ENCODE results near the gene AMPH.
"Not testable (repeated sequence)": the region's sequence is repeated elsewhere in the genome, so short reads cannot be mapped to it uniquely, and the experiment has no call there.

AMPH gene

DNA sequence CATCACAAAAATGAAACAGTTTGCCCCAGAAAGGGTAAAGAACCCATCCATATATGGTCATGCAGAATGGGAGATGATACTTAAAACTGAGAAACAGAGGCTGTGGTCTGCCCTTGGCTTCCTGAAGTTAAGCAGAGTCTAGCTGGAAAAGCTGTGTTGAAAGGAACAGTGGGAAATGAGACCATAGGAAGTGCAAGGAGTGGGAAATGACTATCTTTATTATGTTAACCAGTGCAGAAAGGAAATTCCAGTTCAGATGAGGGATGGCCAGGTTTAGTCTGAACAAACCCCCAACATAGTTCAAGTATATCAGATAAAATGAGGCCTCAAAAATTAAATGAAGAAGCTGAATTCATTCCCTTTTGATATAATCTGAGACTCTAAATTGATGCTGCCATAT lies 245.5 kb downstream of the AMPH start:
- DNase-seq = no peak

GRCh38 chr7:38383281-38383680 lies 247.9 kb downstream of the AMPH start:
- no peak for DNase-seq

- DNase-seq = no peak
Measured at GRCh38 chr7:38382684-38383083, 248.5 kb downstream of the AMPH start.

DNA sequence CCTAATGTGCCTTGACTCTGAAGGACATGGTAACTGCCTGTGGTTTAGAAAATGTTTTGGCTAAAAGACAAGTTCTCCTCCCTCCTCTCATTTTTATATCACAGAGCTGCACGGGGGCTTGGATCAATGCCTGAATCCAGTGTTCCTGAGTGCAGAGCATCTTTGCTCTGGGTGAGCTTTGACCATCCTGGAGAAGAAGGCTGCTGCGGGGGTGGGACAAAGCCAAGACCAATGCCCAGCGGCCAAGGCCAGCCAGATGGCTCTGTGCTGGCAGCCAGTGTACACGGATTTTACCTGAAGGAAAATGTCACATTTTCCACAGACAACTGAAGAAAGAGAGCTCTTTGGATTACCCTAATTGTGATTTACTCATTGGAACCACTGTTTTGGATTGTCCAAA lies 255.7 kb downstream of the AMPH start:
- no peak for DNase-seq

GRCh38 chr7:38374507-38374906 lies 256.7 kb downstream of the AMPH start:
- peak; percentile 59 for DNase-seq

- DNase-seq = no peak
Measured at GRCh38 chr7:38373155-38373554, 258.0 kb downstream of the AMPH start.

GRCh38 chr7:38372290-38372689 lies 258.9 kb downstream of the AMPH start:
- DNase-seq = no peak

DNA sequence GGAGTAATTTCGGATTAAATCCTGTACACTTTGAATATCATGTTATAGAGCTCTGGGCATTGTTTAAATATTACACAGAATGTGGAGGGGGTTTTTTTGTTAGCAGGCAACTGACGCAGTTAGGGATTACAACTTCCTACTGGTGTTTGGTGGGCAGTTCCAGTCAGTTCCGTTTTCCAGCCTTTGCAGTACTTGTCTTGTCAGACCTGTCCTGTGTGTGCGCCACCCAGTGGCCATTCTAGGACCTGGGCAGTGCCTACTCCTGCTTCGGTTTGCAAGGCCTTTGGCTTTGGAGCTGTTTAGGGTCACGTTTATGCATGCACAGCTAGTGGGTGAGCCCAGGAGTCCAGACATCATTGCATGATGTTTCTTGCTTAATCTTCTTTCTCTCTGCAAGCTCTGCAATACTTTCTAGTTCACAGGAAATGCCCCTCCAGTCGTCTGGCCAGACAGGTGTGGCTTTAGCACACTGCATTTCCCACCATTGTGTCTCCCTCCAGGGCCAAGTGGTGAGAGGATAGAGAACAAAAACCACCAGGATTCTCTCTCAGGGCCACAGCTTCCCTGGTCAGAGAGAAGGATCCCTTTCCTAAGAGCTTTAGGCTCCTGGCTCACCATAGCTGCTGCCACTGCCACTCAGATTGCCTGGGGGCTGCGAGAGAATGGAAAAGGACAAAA lies 261.2 kb downstream of the AMPH start:
- peak; percentile 77 for DNase-seq

- peak; percentile 73 for DNase-seq
Measured at GRCh38 chr7:38368191-38368605, 263.0 kb downstream of the AMPH start.

DNA sequence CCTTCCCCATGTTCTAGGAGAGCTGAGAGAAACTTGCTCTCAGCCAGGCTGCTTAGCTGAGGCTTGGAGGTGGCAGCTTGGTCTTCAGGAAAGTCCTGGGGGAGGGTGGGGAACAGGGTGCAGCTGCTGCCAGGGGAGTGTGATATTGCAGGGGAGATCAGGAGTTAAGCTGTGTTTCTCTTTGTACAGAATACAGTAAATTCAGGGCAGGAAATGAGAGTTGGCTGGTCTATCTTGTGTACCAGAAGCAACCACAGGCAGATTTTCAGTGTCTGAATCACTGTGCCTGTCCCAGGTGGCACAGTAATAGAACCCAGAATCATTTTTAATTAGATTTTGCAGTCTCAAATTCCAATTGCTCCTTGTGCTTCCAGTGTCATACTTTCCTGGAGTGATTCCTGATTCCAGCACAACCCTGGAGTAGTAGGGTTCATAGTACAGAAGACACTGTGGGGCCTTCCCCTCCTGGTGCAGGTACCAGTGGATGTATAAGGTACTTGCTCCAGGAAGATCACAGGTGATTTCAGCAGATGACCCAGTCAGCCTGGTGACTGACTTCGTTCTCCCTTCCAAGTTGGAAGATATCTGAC lies 263.8 kb downstream of the AMPH start:
- DNase-seq = no peak

- peak; percentile 71 for DNase-seq
Measured at GRCh38 chr7:38363379-38363778, 267.8 kb downstream of the AMPH start.

- not testable (repeated sequence) for DNase-seq
Measured at GRCh38 chr7:38362611-38363237, 268.4 kb downstream of the AMPH start.

- DNase-seq = no peak
Measured at GRCh38 chr7:38360776-38361175, 270.4 kb downstream of the AMPH start.

DNA sequence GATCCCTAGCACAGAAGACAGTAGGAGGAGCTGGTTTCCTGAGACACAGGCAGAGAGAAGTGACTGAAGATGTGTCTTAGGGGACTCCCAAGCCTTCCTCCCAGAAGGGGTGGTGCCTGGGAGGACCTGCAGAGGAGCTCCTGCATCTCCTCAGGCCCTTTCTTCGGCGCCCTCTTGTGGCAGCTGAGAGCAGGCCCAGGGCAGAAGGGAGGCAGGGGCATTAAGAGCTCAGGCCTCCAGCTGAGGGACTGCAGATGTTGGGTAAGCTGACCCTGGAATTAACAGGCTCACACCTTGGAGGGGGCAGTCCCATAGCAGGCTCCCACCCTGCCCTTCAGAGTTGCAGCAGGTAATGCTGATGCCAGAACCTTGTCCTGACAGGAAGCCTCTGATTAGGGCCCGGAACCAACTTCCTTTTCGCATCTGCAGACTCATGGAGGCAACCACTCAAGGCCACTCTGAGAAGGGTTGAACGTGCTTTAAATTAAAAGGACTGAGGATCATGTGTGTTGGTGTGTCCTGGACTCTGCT lies 272.0 kb downstream of the AMPH start:
- DNase-seq = peak; percentile 70

DNA sequence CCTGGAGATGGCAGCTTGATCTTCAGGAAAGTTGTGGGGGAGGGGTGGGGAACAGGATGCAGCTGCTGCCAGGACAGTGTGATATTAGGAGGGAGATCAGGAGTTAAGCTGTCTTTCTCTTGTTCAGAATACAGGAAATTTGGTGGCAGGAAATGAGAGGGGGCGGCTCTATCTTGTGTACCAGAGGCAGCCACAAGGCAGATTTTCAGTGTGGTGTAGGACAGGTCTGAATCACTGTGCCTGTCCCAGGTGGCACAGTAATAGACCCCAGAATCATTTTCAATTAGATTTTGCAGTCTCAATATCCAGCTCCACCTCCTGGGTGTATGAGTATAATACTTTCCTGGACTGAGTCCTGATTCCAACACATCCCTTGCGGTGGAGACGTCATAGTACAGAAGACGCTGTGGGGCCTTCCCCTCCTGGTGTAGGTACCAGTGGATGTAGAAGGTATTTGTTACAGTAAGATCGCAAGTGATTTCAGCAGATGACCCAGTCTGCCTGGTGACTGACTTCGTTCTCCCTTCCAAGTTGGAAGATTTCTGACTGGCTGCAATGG lies 272.8 kb downstream of the AMPH start:
- not testable (repeated sequence) for DNase-seq

- peak; percentile 40 for DNase-seq
Measured at GRCh38 chr7:38354271-38354851, 276.8 kb downstream of the AMPH start.

GRCh38 chr7:38353431-38353881 lies 277.7 kb downstream of the AMPH start:
- not testable (repeated sequence) for DNase-seq

GRCh38 chr7:38351601-38352000 lies 279.6 kb downstream of the AMPH start:
- no peak for DNase-seq

DNA sequence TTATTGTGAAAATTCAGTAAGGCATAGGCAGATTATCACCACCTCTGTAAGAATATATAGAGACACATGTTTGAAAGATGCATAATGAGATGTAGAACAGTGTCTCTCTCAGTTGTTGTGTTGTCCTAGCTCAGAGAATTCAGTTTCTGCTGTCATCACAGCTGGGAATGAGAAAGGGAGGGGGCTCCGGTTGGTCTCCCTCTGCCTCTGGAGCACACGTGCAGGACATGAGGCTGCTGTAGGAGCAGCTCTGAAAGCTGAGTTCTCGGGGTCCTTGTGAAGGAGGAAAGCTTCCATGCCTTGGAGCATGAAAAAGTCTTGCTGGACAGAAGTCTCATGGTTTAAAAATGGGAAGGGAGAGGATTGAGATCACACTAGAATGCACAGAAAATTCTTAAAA lies 280.4 kb downstream of the AMPH start:
- DNase-seq = not testable (repeated sequence)

DNA sequence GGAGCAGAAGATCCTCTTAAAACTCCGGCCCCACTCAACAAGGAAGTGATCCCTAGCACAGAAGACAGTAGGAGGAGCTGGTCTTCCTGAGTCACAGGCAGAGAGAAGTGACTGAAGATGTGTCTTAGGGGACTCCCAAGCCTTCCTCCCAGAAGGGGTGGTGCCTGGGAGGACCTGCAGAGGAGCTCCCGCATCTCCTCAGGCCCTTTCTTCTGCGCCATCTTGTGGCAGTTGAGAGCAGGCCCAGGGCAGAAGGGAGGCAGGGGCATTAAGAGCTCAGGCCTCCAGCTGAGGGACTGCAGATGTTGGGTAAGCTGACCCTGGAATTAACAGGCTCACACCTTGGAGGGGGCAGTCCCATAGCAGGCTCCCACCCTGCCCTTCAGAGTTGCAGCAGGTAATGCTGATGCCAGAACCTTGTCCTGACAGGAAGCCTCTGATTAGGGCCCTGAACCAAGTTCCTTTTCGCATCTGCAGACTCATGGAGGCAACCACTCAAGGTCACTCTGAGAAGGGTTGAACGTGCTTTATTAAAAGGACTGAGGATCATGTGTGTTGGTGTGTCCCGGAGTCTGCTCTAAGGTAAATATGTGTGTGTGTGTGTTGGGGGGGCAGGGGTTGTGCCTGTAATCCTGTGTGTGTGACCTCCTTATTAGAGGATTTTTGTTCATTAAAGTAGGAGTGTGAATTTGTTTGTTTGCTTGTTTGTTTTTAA lies 281.1 kb downstream of the AMPH start:
- DNase-seq = not testable (repeated sequence)

- not testable (repeated sequence) for DNase-seq
Measured at GRCh38 chr7:38349126-38349795, 281.9 kb downstream of the AMPH start.
